GM23248 (cell line): ENCODE data around the gene BZW1.

Experiments used
- EZH2 ChIP-seq: fragments of 200-600 bp; sonication (generic); IDR thresholded peaks from 2 replicates; pipeline ENCODE4 v1.6.1; 2018; ENCODE audit warnings: antibody characterized with exemption, mild to moderate bottlenecking; ENCODE audit not compliant: insufficient read depth, poor library complexity, severe bottlenecking
- EZH2phosphoT487 ChIP-seq: fragments of 200-600 bp; sonication (generic); IDR thresholded peaks from 2 replicates; pipeline ENCODE4 v1.6.1; 2018; ENCODE audit warnings: antibody characterized with exemption, moderate library complexity, mild to moderate bottlenecking, low read depth; ENCODE audit not compliant: insufficient read depth

DNA sequence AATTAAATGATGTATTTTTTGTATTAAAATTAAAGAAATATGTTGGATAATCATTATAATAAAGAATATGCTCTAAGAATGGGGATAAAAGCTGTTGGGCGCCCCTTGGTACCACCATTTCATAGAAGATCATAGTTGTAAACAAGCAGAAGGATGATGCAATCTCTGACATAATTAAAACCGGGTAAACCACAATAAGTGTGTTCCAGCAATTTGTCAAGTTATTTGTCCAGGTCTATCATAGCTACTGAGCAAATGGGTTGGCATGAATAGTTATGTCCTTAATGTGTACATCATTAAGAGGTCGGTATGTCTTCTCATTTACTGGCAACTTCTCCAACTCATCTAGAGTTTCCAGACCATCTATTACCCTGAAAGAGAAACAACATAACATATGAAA, 59.4 kb downstream of the BZW1 start:
- TF ChIP-seq EZH2phosphoT487, result no peak
- no peak for TF ChIP-seq EZH2
